ENCODE data around the gene GIGYF1. TPM values are rescaled to one million over a fixed set of nuclear protein-coding genes. Genes with fewer than 3 reads are reported as not detected.

GIGYF1 gene
- total and polyA plus RNA-seq, 2 of the 13 experiments (the other 11 are each of a cell fraction or from before 2014, with no cell fraction given) = 7.6 to 16.1 TPM

DNA sequence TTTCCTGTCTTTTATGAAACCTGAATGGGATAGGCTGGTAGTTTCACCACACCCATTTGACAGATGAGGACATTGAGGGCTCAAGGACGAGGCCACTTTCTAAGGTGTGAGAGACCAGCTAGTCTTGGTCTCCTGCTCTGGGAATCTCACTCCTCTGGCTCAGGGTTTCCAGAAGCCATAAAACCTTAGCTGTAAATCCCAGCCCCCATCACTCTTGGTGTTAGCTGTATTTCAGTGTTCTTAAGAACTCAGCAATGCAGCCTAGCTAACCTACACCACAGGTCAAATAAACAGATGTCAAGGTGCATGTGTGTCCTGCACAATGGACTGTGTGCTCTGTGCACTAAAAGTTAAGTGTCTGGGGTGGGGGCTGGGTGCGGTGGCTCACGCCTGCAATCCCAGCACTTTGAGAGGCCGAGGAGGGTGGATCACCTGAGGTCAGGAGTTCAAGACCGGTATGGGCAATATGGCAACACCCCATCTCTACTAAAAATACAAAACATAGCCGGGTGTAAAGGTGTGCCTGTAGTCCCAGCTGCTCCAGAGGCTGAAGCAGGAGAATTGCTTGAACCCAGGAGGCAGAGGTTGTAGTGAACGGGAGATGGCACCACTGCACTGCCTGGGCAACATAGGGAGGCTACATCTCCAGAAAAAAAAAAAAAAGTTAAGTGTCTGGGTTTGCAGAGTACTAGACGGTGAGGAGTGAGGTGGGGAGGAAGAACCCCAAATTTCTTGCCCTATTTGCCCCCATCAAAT is 25.7 kb upstream of the GIGYF1 start (continued):
- TF ChIP-seq, protein P1, sequence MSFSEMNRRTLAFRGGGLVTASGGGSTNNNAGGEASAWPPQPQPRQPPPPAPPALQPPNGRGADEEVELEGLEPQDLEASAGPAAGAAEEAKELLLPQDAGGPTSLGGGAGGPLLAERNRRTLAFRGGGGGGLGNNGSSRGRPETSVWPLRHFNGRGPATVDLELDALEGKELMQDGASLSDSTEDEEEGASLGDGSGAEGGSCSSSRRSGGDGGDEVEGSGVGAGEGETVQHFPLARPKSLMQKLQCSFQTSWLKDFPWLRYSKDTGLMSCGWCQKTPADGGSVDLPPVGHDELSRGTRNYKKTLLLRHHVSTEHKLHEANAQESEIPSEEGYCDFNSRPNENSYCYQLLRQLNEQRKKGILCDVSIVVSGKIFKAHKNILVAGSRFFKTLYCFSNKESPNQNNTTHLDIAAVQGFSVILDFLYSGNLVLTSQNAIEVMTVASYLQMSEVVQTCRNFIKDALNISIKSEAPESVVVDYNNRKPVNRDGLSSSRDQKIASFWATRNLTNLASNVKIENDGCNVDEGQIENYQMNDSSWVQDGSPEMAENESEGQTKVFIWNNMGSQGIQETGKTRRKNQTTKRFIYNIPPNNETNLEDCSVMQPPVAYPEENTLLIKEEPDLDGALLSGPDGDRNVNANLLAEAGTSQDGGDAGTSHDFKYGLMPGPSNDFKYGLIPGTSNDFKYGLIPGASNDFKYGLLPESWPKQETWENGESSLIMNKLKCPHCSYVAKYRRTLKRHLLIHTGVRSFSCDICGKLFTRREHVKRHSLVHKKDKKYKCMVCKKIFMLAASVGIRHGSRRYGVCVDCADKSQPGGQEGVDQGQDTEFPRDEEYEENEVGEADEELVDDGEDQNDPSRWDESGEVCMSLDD (CRISPR knock-in tag; IDR thresholded peaks at IDR 0.05; ENCODE audit: borderline replicate concordance) = 0 out of 2 replicates have a peak, but pooled peaks have one; percentile 33
- no peak for TF ChIP-seq ZC3H4 (CRISPR knock-in tag; IDR thresholded peaks at IDR 0.05; ENCODE audit: borderline replicate concordance)
- TF ChIP-seq, protein P2, sequence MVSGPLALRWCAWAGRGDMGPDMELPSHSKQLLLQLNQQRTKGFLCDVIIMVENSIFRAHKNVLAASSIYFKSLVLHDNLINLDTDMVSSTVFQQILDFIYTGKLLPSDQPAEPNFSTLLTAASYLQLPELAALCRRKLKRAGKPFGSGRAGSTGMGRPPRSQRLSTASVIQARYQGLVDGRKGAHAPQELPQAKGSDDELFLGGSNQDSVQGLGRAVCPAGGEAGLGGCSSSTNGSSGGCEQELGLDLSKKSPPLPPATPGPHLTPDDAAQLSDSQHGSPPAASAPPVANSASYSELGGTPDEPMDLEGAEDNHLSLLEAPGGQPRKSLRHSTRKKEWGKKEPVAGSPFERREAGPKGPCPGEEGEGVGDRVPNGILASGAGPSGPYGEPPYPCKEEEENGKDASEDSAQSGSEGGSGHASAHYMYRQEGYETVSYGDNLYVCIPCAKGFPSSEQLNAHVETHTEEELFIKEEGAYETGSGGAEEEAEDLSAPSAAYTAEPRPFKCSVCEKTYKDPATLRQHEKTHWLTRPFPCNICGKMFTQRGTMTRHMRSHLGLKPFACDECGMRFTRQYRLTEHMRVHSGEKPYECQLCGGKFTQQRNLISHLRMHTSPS (CRISPR knock-in tag; IDR thresholded peaks at IDR 0.05; ENCODE audit: low read depth) = no peak
- TF ChIP-seq ARHGAP35 (CRISPR knock-in tag; IDR thresholded peaks at IDR 0.05; ENCODE audit: borderline replicate concordance) = no peak; the same call in 1 of the 2 replicates
- no peak for TF ChIP-seq NKX3-1 (CRISPR knock-in tag; IDR thresholded peaks at IDR 0.05)
- TF ChIP-seq, protein P3, sequence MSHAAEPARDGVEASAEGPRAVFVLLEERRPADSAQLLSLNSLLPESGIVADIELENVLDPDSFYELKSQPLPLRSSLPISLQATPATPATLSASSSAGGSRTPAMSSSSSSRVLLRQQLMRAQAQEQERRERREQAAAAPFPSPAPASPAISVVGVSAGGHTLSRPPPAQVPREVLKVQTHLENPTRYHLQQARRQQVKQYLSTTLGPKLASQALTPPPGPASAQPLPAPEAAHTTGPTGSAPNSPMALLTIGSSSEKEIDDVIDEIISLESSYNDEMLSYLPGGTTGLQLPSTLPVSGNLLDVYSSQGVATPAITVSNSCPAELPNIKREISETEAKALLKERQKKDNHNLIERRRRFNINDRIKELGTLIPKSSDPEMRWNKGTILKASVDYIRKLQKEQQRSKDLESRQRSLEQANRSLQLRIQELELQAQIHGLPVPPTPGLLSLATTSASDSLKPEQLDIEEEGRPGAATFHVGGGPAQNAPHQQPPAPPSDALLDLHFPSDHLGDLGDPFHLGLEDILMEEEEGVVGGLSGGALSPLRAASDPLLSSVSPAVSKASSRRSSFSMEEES (CRISPR knock-in tag; IDR thresholded peaks at IDR 0.05) = no peak
- TF ChIP-seq ATM (IDR thresholded peaks at IDR 0.05; ENCODE audit: borderline replicate concordance) = no peak
- TF ChIP-seq, protein P4, sequence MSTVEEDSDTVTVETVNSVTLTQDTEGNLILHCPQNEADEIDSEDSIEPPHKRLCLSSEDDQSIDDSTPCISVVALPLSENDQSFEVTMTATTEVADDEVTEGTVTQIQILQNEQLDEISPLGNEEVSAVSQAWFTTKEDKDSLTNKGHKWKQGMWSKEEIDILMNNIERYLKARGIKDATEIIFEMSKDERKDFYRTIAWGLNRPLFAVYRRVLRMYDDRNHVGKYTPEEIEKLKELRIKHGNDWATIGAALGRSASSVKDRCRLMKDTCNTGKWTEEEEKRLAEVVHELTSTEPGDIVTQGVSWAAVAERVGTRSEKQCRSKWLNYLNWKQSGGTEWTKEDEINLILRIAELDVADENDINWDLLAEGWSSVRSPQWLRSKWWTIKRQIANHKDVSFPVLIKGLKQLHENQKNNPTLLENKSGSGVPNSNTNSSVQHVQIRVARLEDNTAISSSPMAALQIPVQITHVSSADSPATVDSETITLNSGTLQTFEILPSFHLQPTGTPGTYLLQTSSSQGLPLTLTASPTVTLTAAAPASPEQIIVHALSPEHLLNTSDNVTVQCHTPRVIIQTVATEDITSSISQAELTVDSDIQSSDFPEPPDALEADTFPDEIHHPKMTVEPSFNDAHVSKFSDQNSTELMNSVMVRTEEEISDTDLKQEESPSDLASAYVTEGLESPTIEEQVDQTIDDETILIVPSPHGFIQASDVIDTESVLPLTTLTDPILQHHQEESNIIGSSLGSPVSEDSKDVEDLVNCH (CRISPR knock-in tag; IDR thresholded peaks at IDR 0.05) = no peak
- TF ChIP-seq, protein P5, sequence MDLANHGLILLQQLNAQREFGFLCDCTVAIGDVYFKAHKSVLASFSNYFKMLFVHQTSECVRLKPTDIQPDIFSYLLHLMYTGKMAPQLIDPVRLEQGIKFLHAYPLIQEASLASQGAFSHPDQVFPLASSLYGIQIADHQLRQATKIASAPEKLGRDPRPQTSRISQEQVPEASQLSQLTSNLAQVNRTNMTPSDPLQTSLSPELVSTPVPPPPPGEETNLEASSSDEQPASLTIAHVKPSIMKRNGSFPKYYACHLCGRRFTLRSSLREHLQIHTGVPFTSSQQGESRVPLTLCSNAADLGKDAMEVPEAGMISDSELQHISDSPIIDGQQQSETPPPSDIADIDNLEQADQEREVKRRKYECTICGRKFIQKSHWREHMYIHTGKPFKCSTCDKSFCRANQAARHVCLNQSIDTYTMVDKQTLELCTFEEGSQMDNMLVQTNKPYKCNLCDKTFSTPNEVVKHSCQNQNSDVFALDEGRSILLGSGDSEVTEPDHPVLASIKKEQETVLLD (CRISPR knock-in tag; IDR thresholded peaks at IDR 0.05; ENCODE audit: low read depth) = no peak
- TF ChIP-seq, protein P6, sequence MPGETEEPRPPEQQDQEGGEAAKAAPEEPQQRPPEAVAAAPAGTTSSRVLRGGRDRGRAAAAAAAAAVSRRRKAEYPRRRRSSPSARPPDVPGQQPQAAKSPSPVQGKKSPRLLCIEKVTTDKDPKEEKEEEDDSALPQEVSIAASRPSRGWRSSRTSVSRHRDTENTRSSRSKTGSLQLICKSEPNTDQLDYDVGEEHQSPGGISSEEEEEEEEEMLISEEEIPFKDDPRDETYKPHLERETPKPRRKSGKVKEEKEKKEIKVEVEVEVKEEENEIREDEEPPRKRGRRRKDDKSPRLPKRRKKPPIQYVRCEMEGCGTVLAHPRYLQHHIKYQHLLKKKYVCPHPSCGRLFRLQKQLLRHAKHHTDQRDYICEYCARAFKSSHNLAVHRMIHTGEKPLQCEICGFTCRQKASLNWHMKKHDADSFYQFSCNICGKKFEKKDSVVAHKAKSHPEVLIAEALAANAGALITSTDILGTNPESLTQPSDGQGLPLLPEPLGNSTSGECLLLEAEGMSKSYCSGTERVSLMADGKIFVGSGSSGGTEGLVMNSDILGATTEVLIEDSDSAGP (CRISPR knock-in tag; IDR thresholded peaks at IDR 0.05; ENCODE audit: borderline replicate concordance) = 0 out of 2 replicates have a peak, but pooled peaks have one; percentile 8
- TF ChIP-seq SNRNP70 (IDR thresholded peaks at IDR 0.05; ENCODE audit: low read depth, low read length) = no peak
- no peak for TF ChIP-seq POLR2G (IDR thresholded peaks at IDR 0.05; ENCODE audit: low read depth, low read length)
- 0 out of 2 replicates have a peak, but pooled peaks have one; percentile 40 for TF ChIP-seq ZBTB7A (CRISPR knock-in tag; IDR thresholded peaks at IDR 0.05)
- 0 out of 2 replicates have a peak, but pooled peaks have one; percentile 23 for TF ChIP-seq ZNF792 (CRISPR knock-in tag; IDR thresholded peaks at IDR 0.05)
- TF ChIP-seq CREM (IDR thresholded peaks at IDR 0.05) = peak; percentile 46; the same call in 1 of the 2 replicates
- no peak for TF ChIP-seq CREM (CRISPR knock-in tag; IDR thresholded peaks at IDR 0.05)
- no peak for TF ChIP-seq MAFG (CRISPR knock-in tag; IDR thresholded peaks at IDR 0.05)

All from HepG2 (cell line).